ENCODE data around the gene MZF1. TPM values are rescaled to one million over a fixed set of nuclear protein-coding genes. Genes with fewer than 3 reads are reported as not detected.

Gene MZF1
- total and polyA plus RNA-seq, 2 donors (not counting 1 experiment from before 2014, with no cell fraction given), result 4.1 to 14.9 TPM

GRCh38 chr19:58550362-58551122 lies 22.6 kb downstream of the MZF1 start:
- no peak for TF ChIP-seq EZH2 (IDR thresholded peaks at IDR 0.05; ENCODE audit: low read length, missing control alignments)
- TF ChIP-seq CTCF (conservative IDR thresholded peaks at IDR 0.05 in 1 of 2, IDR thresholded peaks at IDR 0.05 in 1 of 2; ENCODE audit: low read depth in 1 of 2, low read length in 2 of 2), result no peak
- H4K20me1 ChIP-seq (ENCODE audit: control insufficient read depth, extremely low read depth, insufficient read depth, low read length), result peaks cover 7% of the 10 kb centered on the region
- H3K4me1 ChIP-seq (ENCODE audit: control insufficient read depth, extremely low read depth, insufficient read depth, low read length), result peaks cover 21% of the 10 kb centered on the region
- H3K27ac ChIP-seq (ENCODE audit: insufficient read depth, low read length), result no peak overlapping the region
- no peak for DNase-seq (ENCODE audit: low read depth in 2 of 2)
- H3K36me3 ChIP-seq (ENCODE audit: control insufficient read depth, insufficient read depth, low read length), result peaks cover 57% of the 10 kb centered on the region
- H3K4me2 ChIP-seq (ENCODE audit: extremely low read depth, insufficient read depth, low read length), result no peak overlapping the region
- peaks cover 52% of the 10 kb centered on the region for H3K79me2 ChIP-seq (ENCODE audit: control insufficient read depth, insufficient read depth, low read length)
- H3K9ac ChIP-seq (ENCODE audit: insufficient read depth, low read length), result no peak overlapping the region
- no peak overlapping the region for H3K4me3 ChIP-seq (replicated peaks in 1 of 4; ENCODE audit: control extremely low read depth in 1 of 4, insufficient read depth in 1 of 4, low read depth in 3 of 4, low read length in 4 of 4)
- H3K27me3 ChIP-seq (ENCODE audit: control insufficient read depth, insufficient read depth, low read length), result no peaks in the 10 kb centered on the region
- H3K9me3 ChIP-seq (ENCODE audit: control insufficient read depth, insufficient read depth, low read depth, low read length), result no peaks in the 10 kb centered on the region
- no peak overlapping the region for H2AFZ ChIP-seq (ENCODE audit: low read length)

- Histone ChIP-seq H3K4me2 (ENCODE audit: extremely low read depth, insufficient read depth, low read length) (no peak overlapping the region), H3K79me2 (ENCODE audit: control insufficient read depth, insufficient read depth, low read length) (peaks cover 58% of the 10 kb centered on the region), H3K4me1 (ENCODE audit: control insufficient read depth, extremely low read depth, insufficient read depth, low read length) (peaks cover 17% of the 10 kb centered on the region), H3K9me3 (ENCODE audit: control insufficient read depth, insufficient read depth, low read depth, low read length) (no peaks in the 10 kb centered on the region), H3K36me3 (ENCODE audit: control insufficient read depth, insufficient read depth, low read length) (peaks cover 56% of the 10 kb centered on the region), H4K20me1 (ENCODE audit: control insufficient read depth, extremely low read depth, insufficient read depth, low read length) (peaks cover 7% of the 10 kb centered on the region), H2AFZ (ENCODE audit: low read length) (no peak overlapping the region), H3K27ac (ENCODE audit: insufficient read depth, low read length) (no peak overlapping the region), H3K4me3 (replicated peaks in 1 of 4; ENCODE audit: control extremely low read depth in 1 of 4, insufficient read depth in 1 of 4, low read depth in 3 of 4, low read length in 4 of 4) (no peak overlapping the region), H3K9ac (ENCODE audit: insufficient read depth, low read length) (no peak overlapping the region), H3K27me3 (ENCODE audit: control insufficient read depth, insufficient read depth, low read length) (no peaks in the 10 kb centered on the region)
- no peak for DNase-seq (ENCODE audit: low read depth in 2 of 2)
- no peak for TF ChIP-seq CTCF (conservative IDR thresholded peaks at IDR 0.05 in 1 of 2, IDR thresholded peaks at IDR 0.05 in 1 of 2; ENCODE audit: low read depth in 1 of 2, low read length in 2 of 2)
- no peak for TF ChIP-seq EZH2 (IDR thresholded peaks at IDR 0.05; ENCODE audit: low read length, missing control alignments)
Measured at GRCh38 chr19:58549664-58550361, 23.3 kb downstream of the MZF1 start.

GRCh38 chr19:58548859-58549663 lies 24.1 kb downstream of the MZF1 start:
- Histone ChIP-seq H4K20me1 (ENCODE audit: control insufficient read depth, extremely low read depth, insufficient read depth, low read length) (peaks cover 7% of the 10 kb centered on the region), H3K79me2 (ENCODE audit: control insufficient read depth, insufficient read depth, low read length) (peaks cover 55% of the 10 kb centered on the region), H3K9me3 (ENCODE audit: control insufficient read depth, insufficient read depth, low read depth, low read length) (no peaks in the 10 kb centered on the region), H3K4me2 (ENCODE audit: extremely low read depth, insufficient read depth, low read length) (no peak overlapping the region), H3K27me3 (ENCODE audit: control insufficient read depth, insufficient read depth, low read length) (no peaks in the 10 kb centered on the region), H2AFZ (ENCODE audit: low read length) (no peak overlapping the region), H3K4me1 (ENCODE audit: control insufficient read depth, extremely low read depth, insufficient read depth, low read length) (peaks cover 15% of the 10 kb centered on the region), H3K36me3 (ENCODE audit: control insufficient read depth, insufficient read depth, low read length) (peaks cover 56% of the 10 kb centered on the region), H3K27ac (ENCODE audit: insufficient read depth, low read length) (no peak overlapping the region), H3K4me3 (replicated peaks in 1 of 4; ENCODE audit: control extremely low read depth in 1 of 4, insufficient read depth in 1 of 4, low read depth in 3 of 4, low read length in 4 of 4) (no peak overlapping the region), H3K9ac (ENCODE audit: insufficient read depth, low read length) (no peak overlapping the region)
- TF ChIP-seq EZH2 (IDR thresholded peaks at IDR 0.05; ENCODE audit: low read length, missing control alignments), result no peak
- no peak for DNase-seq (ENCODE audit: low read depth in 2 of 2)

Measured in fibroblast of lung (primary cell).